Measurements from ENCODE around the gene PPP1R14D. TPM values are rescaled to one million over a fixed set of nuclear protein-coding genes. Genes with fewer than 3 reads are reported as not detected.

PPP1R14D gene
- total and polyA plus RNA-seq, 2 donors (not counting 3 experiments of a cell fraction or from before 2014, with no cell fraction given) = not detected

GRCh38 chr15:40821195-40821594 is 7.3 kb downstream of the PPP1R14D start:
- Histone ChIP-seq H3K36me3 (ENCODE audit: control insufficient read depth in 2 of 2, extremely low read depth in 1 of 2, insufficient read depth in 2 of 2, low read length in 2 of 2) (no peaks in the 10 kb centered on the region), H3K9ac (replicated peaks; ENCODE audit: extremely low read depth, insufficient read depth, low read length) (no peak overlapping the region), H3K27me3 (ENCODE audit: control insufficient read depth in 2 of 2, insufficient read depth in 2 of 2, low read length in 2 of 2) (peaks cover 4 to 5% of the 10 kb centered on the region in 2 experiments), H2AFZ (ENCODE audit: low read depth, low read length) (no peak overlapping the region), H3K4me3 (replicated peaks in 1 of 3; ENCODE audit: insufficient read depth in 1 of 3, low read depth in 1 of 3, low read length in 3 of 3) (no peak overlapping the region), H3K9me1 (replicated peaks; ENCODE audit: control insufficient read depth, extremely low read depth, insufficient read depth, low read length) (no peaks in the 10 kb centered on the region), H3K79me2 (ENCODE audit: control insufficient read depth, insufficient read depth, low read length) (no peaks in the 10 kb centered on the region), H3K4me1 (ENCODE audit: control insufficient read depth, extremely low read depth, insufficient read depth, low read length) (no peaks in the 10 kb centered on the region), H3K27ac (ENCODE audit: insufficient read depth, low read depth, low read length) (no peak overlapping the region), H3K9me3 (replicated peaks; ENCODE audit: control insufficient read depth, insufficient read depth, low read length) (no peaks in the 10 kb centered on the region), H4K20me1 (replicated peaks; ENCODE audit: control insufficient read depth, extremely low read depth, insufficient read depth, low read length) (no peaks in the 10 kb centered on the region), H3K4me2 (ENCODE audit: insufficient read depth, low read length) (no peak overlapping the region)
- DNase-seq (ENCODE audit: low read depth, low spot score) (no peak), FAIRE-seq (no peak)
- POLR2A ChIA-PET = no interaction called here
- dilution Hi-C loops (cut with MboI; ENCODE audit: extremely low pct_ligation_motif_present, low sequenced_read_pairs) (no loop called here), intact Hi-C loops (cut with micrococcal nuclease) (no loop called here)
- CTCF ChIA-PET = no interaction called here
- TF ChIP-seq MAX (IDR thresholded peaks at IDR 0.05; ENCODE audit: insufficient read depth, insufficient read length) (no peak), JUN (IDR thresholded peaks at IDR 0.05; ENCODE audit: borderline replicate concordance, insufficient read depth, insufficient read length, low read depth) (no peak), CTCF (IDR thresholded peaks at IDR 0.05; ENCODE audit: extremely low read depth in 1 of 2, insufficient read depth in 1 of 2, low read depth in 1 of 2, low read length in 2 of 2) (no peak), POLR2AphosphoS5 (IDR thresholded peaks at IDR 0.05; ENCODE audit: insufficient read depth, low read depth, low read length) (no peak), FOS (IDR thresholded peaks at IDR 0.05; ENCODE audit: borderline replicate concordance, insufficient read depth, low read length) (no peak), POLR2A (IDR thresholded peaks at IDR 0.05; ENCODE audit: low read depth, low read length) (no peak), EZH2 (IDR thresholded peaks at IDR 0.05; ENCODE audit: borderline replicate concordance, low read depth, low read length, severe bottlenecking) (no peak), MYC (IDR thresholded peaks at IDR 0.05; ENCODE audit: low read depth, low read length) (no peak), GATA2 (IDR thresholded peaks at IDR 0.05; ENCODE audit: insufficient read depth, insufficient read length, low read depth, low read length) (no peak)
- BruUV-seq (replicated peaks) = no TSS peak

Measured in endothelial cell of umbilical vein (primary cell).